IPS-20b (cell line): ENCODE results near the gene ZNF584.
"Not testable (repeated sequence)": the region's sequence is repeated elsewhere in the genome, so short reads cannot be mapped to it uniquely, and the experiment has no call there.

ENCODE experiments used
- H3K27ac ChIP-seq: one replicate; pipeline ENCODE4 v1.5.1; 2013; ENCODE audit warnings: low read length
- H3K27me3 ChIP-seq: 2 replicates; pipeline ENCODE4 v1.6.1; 2013; ENCODE audit warnings: mild to moderate bottlenecking, low read length, inconsistent platforms; ENCODE audit not compliant: insufficient read depth
- H3K36me3 ChIP-seq: 2 replicates; pipeline ENCODE4 v1.6.1; 2013; ENCODE audit warnings: low read depth, mild to moderate bottlenecking, inconsistent platforms, low read length, moderate library complexity; ENCODE audit not compliant: insufficient read depth
- H3K4me1 ChIP-seq: 2 replicates; pipeline ENCODE4 v1.6.1; 2013; ENCODE audit warnings: mild to moderate bottlenecking, control low read depth, inconsistent platforms, low read length, moderate library complexity; ENCODE audit not compliant: insufficient read depth
- H3K4me3 ChIP-seq: 2 replicates; pipeline ENCODE4 v1.5.1; 2013; ENCODE audit warnings: mild to moderate bottlenecking, low read length, inconsistent platforms
- H3K9ac ChIP-seq: 2 replicates; pipeline ENCODE4 v1.6.1; 2013; ENCODE audit warnings: low read depth, mild to moderate bottlenecking, inconsistent platforms, low read length, moderate library complexity
- H3K9me3 ChIP-seq: 2 replicates; pipeline ENCODE4 v1.6.1; 2013; ENCODE audit warnings: mild to moderate bottlenecking, low read depth, low read length, inconsistent platforms; ENCODE audit not compliant: insufficient read depth

Gene ZNF584

GRCh38 chr19:58399903-58400302 is 8.5 kb upstream of the ZNF584 start:
- no peak overlapping the region for H3K9ac ChIP-seq
- no peaks in the 10 kb centered on the region for H3K9me3 ChIP-seq
- peaks cover 31% of the 10 kb centered on the region for H3K27me3 ChIP-seq
- H3K27ac ChIP-seq: no peak overlapping the region
- H3K36me3 ChIP-seq: peaks cover 4% of the 10 kb centered on the region
- peaks cover 2% of the 10 kb centered on the region; the same call in 1 of the 2 replicates for H3K4me1 ChIP-seq
- H3K4me3 ChIP-seq: no peak overlapping the region

DNA sequence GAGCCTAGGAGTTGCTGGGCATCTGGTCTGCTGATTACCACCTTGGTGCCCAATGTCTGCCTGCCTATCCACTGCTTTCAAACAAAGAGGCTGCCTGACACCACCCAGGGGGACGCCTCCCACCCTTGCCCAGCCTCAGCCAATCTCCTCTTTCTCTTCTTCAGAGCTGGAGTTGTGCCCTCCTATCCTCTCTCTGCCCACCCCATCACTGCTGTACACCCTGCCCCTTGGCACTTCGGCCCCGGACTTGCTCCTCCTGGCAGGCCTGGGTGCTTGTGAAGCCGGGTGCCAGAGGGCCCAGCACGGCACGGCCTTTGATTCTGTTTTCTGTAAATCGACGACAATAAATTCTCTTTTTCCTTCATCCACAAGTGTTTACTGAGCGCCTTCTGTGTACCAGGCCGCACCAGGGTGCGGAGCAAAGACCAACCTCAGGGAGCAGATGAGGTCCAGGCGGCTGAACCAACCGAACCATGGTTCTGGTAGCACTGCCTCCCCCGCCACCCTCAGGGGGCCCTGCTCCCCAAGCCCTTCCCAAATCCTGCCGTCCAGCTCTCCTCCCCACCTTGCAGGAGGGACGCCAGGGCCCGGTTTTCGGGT is 8.0 kb upstream of the ZNF584 start:
- H3K9me3 ChIP-seq: no peaks in the 10 kb centered on the region
- H3K9ac ChIP-seq: peak overlapping the region; percentile 70; the same call in 1 of the 2 replicates
- no peaks in the 10 kb centered on the region for H3K36me3 ChIP-seq
- H3K27me3 ChIP-seq: peaks cover 31% of the 10 kb centered on the region
- no peak overlapping the region for H3K27ac ChIP-seq
- peaks cover 2% of the 10 kb centered on the region; the same call in 1 of the 2 replicates for H3K4me1 ChIP-seq
- peak overlapping the region; percentile 70 for H3K4me3 ChIP-seq

DNA sequence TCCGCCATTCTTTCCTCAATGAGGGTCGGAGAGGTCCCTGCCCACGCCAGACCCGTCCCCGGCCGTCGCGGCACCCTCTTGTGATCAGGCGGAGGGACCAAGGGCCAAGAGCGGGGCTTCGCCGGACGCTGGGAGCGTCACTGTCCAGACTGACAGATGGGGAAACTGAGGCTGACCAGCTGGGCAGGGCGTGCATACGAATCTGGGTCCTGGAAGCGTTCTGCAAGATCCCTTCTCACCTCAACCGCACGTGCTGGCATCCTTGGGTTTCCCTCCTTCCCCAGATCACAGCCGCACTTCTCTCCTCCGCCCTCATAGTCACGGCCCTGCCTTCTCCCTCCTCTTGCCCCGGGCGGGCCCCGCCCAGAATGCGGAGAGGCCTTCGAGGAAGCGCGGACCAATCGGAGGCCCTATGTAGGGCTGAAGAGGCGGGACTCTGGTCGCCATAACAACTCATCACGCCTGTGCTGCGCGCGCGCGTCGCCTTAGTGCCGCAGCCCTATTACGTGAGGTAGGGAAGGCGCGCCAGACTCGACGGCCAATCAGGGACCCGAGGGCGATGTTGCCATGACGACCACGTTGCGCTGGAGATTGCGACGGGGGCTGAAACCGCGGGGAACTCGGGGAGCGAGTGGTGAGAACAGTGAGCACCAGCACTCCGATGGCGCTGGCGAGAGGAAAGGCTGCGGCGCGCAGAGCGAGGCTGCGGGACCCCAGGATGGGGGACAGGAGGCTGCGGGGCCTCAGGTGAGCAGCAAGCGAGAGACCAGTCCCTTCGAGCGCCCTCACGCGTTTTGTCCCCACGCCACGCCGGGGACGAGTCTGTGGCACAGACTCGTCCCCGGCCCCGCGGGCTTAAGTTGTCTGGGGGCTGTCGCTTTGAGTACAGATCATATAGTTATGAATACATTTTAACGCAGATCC is 7.3 kb upstream of the ZNF584 start:
- Histone ChIP-seq H3K4me1 (no peaks in the 10 kb centered on the region), H3K9ac (peak overlapping the region; percentile 87; the same call in 1 of the 2 replicates), H3K36me3 (no peaks in the 10 kb centered on the region), H3K4me3 (peak overlapping the region; percentile 89), H3K9me3 (no peaks in the 10 kb centered on the region), H3K27me3 (peaks cover 25% of the 10 kb centered on the region), H3K27ac (no peak overlapping the region)

DNA sequence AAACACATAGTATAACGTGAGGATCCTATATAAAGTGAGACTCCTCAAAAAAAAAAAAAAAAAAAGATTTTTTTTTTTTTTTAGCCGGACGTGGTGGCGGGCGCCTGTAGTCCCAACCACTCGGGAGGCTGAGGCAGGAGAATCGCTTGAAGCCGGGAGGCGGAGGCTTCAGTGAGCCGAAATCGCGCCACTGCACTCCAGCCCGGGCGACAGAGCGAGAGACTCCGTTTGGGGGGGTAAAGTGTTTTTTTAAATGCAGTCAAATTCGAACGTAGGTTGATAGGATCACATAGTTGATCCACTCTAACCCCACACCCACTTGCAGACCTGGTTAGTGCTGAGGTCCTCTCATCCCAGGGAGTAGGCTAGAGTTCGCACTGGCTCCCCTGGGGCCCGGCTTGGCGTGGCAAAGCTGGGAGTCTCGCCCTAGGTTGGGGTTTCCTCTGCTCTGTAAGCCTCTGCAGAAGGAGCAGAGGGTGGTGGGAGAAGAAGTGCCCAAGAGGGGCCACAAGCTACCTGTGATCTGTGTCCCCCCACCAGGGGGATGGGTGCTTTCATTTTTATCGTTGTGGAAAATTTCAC is 6.5 kb upstream of the ZNF584 start:
- Histone ChIP-seq H3K36me3 (no peaks in the 10 kb centered on the region), H3K4me3 (peak overlapping the region; percentile 89), H3K4me1 (no peaks in the 10 kb centered on the region), H3K9me3 (no peaks in the 10 kb centered on the region), H3K27ac (no peak overlapping the region), H3K9ac (peak overlapping the region; percentile 87; the same call in 1 of the 2 replicates), H3K27me3 (peaks cover 20% of the 10 kb centered on the region)

DNA sequence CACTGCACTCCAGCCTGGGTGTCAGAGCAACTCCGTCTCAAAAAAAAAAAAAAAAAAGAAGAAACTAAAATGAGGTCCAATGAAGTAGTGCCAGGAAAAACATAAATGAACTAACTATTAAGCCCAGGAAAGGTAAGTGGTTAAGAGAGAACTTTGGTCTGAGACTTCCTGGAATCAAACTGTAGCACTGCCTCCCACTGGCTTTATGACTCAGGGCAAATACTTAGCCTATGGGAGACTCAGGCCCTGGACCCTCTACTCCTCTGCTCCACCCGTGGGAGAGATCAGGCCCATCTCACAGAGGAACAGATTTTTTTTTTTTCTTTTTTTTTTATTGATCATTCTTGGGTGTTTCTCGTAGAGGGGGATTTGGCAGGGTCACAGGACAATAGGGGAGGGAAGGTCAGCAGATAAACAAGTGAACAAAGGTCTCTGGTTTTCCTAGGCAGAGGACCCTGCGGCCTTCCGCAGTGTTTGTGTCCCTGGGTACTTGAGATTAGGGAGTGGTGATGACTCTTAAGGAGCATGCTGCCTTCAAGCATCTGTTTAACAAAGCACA is 4.5 kb upstream of the ZNF584 start:
- peaks cover 14% of the 10 kb centered on the region for H3K27me3 ChIP-seq
- H3K4me3 ChIP-seq, H3K4me1 ChIP-seq, H3K27ac ChIP-seq, H3K9me3 ChIP-seq, H3K9ac ChIP-seq, H3K36me3 ChIP-seq: not testable (repeated sequence)

- Histone ChIP-seq H3K4me1 (peaks cover 6% of the 10 kb centered on the region; the same call in 1 of the 2 replicates), H3K27ac (no peak overlapping the region)
These were observed 1.4 kb upstream of the ZNF584 start for GRCh38 chr19:58406818-58407657.

GRCh38 chr19:58407658-58408151 is 744 bp upstream of the ZNF584 start:
- Histone ChIP-seq H3K27ac (peak overlapping the region; percentile 49), H3K9me3 (no peaks in the 10 kb centered on the region), H3K27me3 (peaks cover 21% of the 10 kb centered on the region), H3K4me1 (peaks cover 6% of the 10 kb centered on the region; the same call in 1 of the 2 replicates), H3K4me3 (peak overlapping the region; percentile 95), H3K9ac (peak overlapping the region; percentile 95), H3K36me3 (no peaks in the 10 kb centered on the region)

More at GRCh38 chr19:58406818-58407657, 1.4 kb upstream of the ZNF584 start:
- peak overlapping the region; percentile 95 for H3K4me3 ChIP-seq
- peak overlapping the region; percentile 95; the same call in 1 of the 2 replicates for H3K9ac ChIP-seq
- H3K9me3 ChIP-seq: no peaks in the 10 kb centered on the region
- no peaks in the 10 kb centered on the region for H3K36me3 ChIP-seq
- peaks cover 21% of the 10 kb centered on the region for H3K27me3 ChIP-seq

- no peaks in the 10 kb centered on the region for H3K9me3 ChIP-seq
- no peaks in the 10 kb centered on the region for H3K36me3 ChIP-seq
- H3K27me3 ChIP-seq: peaks cover 21% of the 10 kb centered on the region
- peaks cover 6% of the 10 kb centered on the region; the same call in 1 of the 2 replicates for H3K4me1 ChIP-seq
- H3K4me3 ChIP-seq: peak overlapping the region; percentile 95
- peak overlapping the region; percentile 95; the same call in 1 of the 2 replicates for H3K9ac ChIP-seq
- H3K27ac ChIP-seq: no peak overlapping the region
These were observed 751 bp downstream of the ZNF584 start for GRCh38 chr19:58409010-58409790.

GRCh38 chr19:58416604-58417003 is 8.2 kb downstream of the ZNF584 start:
- Histone ChIP-seq H3K9ac (no peak overlapping the region), H3K4me3 (no peak overlapping the region), H3K9me3 (no peaks in the 10 kb centered on the region), H3K27me3 (no peaks in the 10 kb centered on the region), H3K27ac (no peak overlapping the region), H3K36me3 (peaks cover 15% of the 10 kb centered on the region), H3K4me1 (no peaks in the 10 kb centered on the region)

- H3K9ac ChIP-seq: no peak overlapping the region
- no peaks in the 10 kb centered on the region for H3K9me3 ChIP-seq
- H3K27me3 ChIP-seq: no peaks in the 10 kb centered on the region
- H3K27ac ChIP-seq: no peak overlapping the region
- H3K4me3 ChIP-seq: no peak overlapping the region
- no peaks in the 10 kb centered on the region for H3K4me1 ChIP-seq
- H3K36me3 ChIP-seq: peaks cover 15% of the 10 kb centered on the region
These were observed 8.6 kb downstream of the ZNF584 start for GRCh38 chr19:58417071-58417470.
